Epithelial cell of esophagus (primary cell): ENCODE measurements around the gene CUTA.
"Not testable (repeated sequence)": the region's sequence is repeated elsewhere in the genome, so short reads cannot be mapped to it uniquely, and the experiment has no call there.

Experiments used
- DNase-seq: peaks from one replicate; pipeline ENCODE4 v3.0.0; 2010; ENCODE audit warnings: low read depth
- H3K4me3 ChIP-seq: 2 replicates; pipeline ENCODE4 v1.5.1; 2011; ENCODE audit warnings: mild to moderate bottlenecking, low read length, control low read depth
- CTCF ChIP-seq: IDR thresholded peaks from 2 replicates; pipeline ENCODE4 v1.5.1; 2011; ENCODE audit warnings: low read depth, mild to moderate bottlenecking, low read length, control low read depth, inconsistent platforms; ENCODE audit not compliant: insufficient read depth; ENCODE audit errors: missing control alignments

CUTA gene

DNA sequence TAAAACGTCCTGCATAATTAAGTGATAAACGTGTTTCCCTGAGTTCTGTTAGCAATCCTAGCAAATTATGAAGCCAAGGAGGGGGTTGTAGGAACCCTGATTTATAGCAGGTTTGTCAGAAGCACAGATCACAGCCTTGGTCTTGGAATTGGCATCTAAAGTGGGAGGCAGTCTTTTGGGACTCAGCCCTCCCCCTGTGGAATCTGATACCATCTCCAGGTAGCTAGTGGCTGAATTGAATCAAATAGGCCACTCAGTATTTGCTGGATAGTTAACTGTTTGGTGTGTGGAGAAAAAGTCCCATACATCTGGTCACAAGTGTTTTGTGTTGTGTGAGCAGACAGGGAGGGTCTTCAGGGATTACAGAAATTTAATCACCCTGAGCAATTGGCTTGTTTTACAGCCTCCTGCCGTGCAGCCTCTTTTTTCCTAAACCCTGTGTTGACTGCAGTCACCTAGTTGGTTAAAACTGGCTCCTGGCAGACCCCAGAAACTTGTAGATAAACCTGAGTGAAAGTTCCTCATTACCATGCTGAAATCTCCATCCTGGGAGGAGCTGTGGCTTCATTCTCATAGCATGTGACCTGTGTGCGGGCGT is 45.3 kb downstream of the CUTA start:
- TF ChIP-seq CTCF = no peak
- no peak for DNase-seq
- H3K4me3 ChIP-seq = no peak overlapping the region

- H3K4me3 ChIP-seq, DNase-seq: not testable (repeated sequence)
Observed at GRCh38 chr6:33371901-33372300, 46.0 kb downstream of the CUTA start.

DNA sequence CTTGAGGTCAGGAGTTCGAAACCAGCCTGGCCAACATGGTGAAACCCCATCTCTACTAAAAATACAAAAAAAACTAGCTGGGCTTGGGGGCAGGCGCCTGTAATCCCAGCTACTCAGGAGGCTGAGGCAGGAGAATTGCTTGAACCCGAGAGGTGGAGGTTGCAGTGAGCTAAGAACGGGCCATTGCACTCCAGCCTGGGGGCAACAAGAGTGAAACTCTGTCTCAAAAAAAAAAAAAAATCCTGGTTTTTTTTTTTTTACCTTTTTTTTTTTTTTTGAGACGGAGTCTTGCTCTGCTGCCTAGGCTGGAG is 50.2 kb downstream of the CUTA start:
- not testable (repeated sequence) for H3K4me3 ChIP-seq, DNase-seq

GRCh38 chr6:33367009-33367714 is 50.7 kb downstream of the CUTA start:
- no peak for TF ChIP-seq CTCF
- no peak overlapping the region for H3K4me3 ChIP-seq
- DNase-seq = no peak
